8988T (cell line): ENCODE data around the gene APPBP2.
"Not testable (repeated sequence)": the region's sequence is repeated elsewhere in the genome, so short reads cannot be mapped to it uniquely, and the experiment has no call there.

Source experiments
- DNase-seq: peaks from one replicate; pipeline ENCODE4 v3.0.0; 2011

The APPBP2 gene

GRCh38 chr17:60430561-60430960, 95.5 kb downstream of the APPBP2 start:
- not testable (repeated sequence) for DNase-seq

GRCh38 chr17:60428491-60428890, 97.6 kb downstream of the APPBP2 start:
- DNase-seq = not testable (repeated sequence)

DNA sequence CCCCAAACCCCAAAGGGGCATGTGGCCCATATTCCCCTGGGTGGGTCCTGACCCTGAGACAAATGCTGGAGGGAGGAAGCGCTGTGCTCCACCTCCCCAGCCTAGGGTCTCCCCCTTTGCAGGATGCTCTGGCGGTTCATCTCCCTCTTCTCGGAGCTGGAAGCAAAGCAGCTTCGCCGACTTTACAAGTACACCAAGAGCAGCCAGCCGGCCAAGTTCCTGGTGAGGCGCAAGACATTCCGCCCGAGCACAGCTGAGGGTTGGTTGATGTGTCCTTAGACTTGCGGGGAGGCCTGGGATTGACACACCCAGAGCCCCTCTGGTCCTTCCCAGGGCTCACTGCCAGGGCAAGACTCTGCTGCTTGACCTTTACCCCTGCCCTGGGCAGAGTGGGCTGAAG, 99.4 kb downstream of the APPBP2 start:
- no peak for DNase-seq

GRCh38 chr17:60425626-60426025, 100.4 kb downstream of the APPBP2 start:
- DNase-seq = no peak

- no peak for DNase-seq
Measured at GRCh38 chr17:60423865-60424264, 102.2 kb downstream of the APPBP2 start.

DNA sequence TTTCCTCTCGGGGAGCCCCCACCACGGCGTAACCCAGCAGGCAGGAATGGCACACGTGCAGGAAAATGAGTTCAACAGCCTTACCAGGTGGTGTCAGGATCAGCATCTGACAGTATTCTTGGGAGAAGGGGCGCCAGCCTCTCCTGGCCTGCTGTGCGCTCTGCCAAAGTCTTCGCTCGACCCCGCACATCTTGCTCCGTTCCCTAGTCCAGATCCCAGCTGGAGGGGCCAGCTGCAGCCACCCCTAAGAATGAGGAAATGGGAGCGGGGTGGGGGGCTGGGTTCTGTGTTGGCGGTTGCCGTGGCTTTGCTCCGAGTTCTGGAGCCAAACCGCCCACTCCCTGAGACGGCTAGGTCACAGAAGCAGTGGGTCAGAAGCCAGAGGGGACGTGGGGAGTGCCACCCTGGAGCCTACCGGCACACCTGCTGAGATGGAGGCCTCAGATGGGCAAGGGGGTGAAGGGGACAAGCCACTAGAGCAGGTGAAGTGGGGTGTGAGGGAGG, 103.8 kb downstream of the APPBP2 start, which contains the start of gene CHCT1:
TSS of gene CHCT1 (plus strand) at position 328 of the 504 bp plus-strand sequence. CDS start at position 432, 104 bp downstream.
- no peak for DNase-seq

GRCh38 chr17:60421273-60422161, 104.5 kb downstream of the APPBP2 start:
- DNase-seq = peak; percentile 66

DNA sequence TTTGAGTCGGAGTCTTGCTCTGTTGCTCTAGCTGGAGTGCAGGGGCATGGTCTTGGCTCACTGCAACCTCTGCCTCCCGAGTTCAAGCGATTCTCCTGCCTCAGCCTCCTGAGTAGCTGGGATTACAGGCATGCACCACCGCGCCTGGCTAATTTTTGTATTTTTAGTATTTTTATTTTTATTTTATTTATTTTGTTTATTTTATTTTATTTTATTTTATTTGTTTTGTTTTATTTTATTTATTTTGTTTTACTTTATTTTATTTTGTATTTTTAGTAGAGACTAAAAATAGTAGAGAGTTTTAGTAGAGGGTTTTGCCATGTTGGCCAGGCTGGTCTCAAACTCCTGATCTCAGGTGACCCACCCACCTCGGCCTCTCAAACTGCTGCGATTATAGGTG, 106.2 kb downstream of the APPBP2 start:
- not testable (repeated sequence) for DNase-seq

- not testable (repeated sequence) for DNase-seq
Measured at GRCh38 chr17:60419003-60419402, 107.0 kb downstream of the APPBP2 start.

DNA sequence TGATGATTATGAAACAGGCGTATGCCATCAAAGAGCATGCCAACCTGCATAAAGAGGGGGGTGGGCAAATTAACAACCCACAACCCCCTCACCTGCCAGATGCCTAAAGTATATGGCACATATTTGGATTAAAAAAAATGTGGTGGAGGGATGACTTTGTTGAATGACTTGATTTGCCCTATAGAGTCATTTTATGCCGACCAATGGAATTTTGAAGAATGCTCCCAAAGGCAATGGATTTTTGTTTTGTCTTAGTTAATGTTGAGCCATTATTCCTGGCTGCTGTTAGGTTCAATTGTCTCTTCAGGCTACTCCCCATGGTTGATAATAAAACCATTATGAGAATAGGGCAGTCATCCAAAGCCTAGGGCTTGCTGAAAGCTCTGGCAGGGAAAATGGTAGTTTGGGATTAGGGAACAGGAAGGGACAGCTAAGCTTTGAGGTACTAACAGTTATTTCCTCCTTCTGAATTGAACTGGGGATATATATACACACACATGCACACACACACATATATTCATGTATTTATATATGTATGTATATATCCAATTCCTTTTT, 109.6 kb downstream of the APPBP2 start:
- DNase-seq = no peak

DNA sequence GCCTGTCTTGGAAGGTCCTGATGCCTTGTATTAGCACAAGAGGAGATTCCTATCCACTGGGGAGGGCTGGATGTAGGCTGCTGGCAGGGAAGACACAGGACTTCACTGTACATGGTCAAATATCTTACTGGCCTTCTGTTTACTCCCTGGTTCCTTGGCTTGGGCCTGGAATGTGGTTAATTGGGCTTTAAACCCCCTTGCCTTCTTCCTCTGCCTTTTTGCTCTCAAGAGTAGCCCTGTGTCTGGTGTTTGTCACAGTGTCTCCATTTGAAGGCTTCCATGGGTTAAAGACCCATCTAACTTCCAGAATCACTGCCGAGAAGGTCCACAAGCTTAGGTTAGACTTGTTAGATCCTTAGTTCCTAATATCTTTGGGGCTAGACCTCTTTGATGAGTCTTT, 110.9 kb downstream of the APPBP2 start:
- DNase-seq = no peak

GRCh38 chr17:60412701-60413100, 113.3 kb downstream of the APPBP2 start:
- DNase-seq = no peak

GRCh38 chr17:60410001-60410400, 116.0 kb downstream of the APPBP2 start:
- DNase-seq = no peak

- DNase-seq = no peak
Measured at GRCh38 chr17:60406887-60407286, 119.2 kb downstream of the APPBP2 start.

DNA sequence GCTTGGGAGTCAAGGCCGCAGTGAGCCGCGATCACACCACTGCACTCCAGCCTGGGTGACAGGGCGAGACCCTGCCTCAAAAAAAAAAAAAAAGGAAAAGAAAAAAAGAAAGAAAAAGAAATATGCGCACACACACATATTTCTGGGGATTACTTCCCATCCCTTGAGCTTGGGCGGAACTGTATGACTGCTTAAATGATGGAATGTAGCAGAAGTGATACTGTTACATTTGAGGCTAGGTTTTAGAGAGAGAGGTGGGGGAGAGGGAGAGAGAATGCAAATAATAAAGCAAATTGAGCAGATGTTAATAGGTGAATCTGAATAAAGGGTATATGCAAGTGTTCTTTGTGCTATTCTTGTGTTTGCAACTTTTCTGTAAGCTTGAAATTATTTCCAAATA, 122.1 kb downstream of the APPBP2 start:
- no peak for DNase-seq

- no peak for DNase-seq
Measured at GRCh38 chr17:60403523-60403810, 122.6 kb downstream of the APPBP2 start.

- no peak for DNase-seq
Measured at GRCh38 chr17:60401819-60402218, 124.2 kb downstream of the APPBP2 start.

- no peak for DNase-seq
Measured at GRCh38 chr17:60398227-60398959, 127.6 kb downstream of the APPBP2 start.

DNA sequence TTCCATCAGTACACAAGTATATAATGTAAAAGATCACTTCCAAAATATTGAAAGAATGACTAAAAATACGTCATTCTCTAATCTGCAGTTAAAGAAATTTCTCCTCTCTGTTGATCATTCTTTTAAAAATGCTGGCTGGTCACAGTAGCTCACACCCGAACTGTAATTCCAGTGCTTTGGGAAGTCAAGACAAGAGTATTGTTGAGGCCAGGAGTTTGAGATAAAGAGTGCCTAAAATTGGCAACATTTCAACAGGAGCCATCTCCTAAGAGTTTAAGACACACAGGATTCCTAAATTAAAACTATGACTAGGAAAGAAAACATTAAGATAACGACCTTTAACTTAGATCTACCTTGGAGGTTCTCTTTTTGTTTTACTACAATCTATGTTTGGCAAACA, 129.6 kb downstream of the APPBP2 start:
- DNase-seq = no peak

DNA sequence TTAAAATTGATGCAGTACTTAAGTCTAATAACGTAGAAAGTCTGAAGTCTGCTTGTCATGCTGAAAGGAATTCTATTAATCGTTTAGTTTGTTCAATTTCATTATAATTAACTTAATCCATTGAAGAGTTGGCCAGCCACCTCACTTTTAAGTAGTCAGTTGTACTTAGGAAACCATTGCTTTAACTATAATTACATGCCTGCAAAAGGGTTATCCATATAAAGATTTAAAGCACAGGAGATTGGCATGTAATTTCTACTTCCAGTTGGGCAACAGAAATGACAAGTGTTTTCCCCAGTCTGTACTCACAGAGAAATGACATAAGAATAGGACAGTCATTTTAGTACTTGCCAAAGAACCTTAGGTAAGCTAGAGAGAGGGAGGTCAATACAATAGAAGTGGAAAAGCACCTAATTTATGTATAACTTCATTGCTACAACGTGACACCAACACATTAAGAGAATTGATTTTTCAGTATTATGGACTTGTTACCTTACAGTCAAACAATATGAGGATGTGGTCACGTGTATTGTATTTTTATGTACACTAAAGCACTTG, 130.5 kb downstream of the APPBP2 start:
- DNase-seq = no peak

DNA sequence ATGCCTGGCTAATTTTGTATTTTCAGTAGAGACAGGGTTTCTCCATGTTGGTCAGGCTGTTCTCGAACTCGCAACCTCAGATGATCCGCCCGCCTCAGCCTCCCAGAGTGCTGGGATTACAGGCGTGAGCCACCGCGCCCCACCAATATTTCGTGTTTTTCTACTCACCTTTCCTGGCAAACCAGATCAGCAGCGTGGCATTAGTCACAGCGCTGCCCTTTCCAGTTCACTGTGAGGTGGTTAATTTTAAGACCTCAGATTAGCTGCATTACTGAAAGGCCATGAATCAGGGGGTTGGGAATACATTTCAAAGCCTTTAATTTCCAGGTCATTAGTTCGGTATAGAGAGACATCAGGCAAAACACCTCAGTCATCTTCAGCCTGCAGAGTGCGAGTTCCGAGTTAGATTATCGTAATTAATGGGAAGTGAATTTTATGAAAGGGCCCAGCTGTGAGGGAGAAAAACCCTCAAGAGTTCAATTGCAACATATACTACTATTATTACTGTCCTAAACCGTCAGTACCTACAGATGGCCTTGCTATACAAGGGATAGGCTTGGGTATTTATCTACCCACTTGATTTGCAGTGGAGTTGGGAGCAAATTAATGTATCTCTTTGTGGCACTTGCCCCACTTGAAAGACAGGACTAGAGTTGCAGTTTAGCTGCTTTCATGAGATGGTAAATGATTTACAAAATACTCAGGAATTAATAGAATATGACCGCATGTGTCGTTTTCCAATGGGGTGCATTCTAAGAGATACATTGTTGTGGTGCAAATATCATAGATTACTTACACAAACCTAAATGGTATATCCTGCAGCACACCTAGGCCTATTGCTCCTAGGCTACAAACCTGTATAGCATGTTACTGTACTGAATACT, 132.0 kb downstream of the APPBP2 start:
- DNase-seq = no peak
